GM21825 (cell line): Measurements from ENCODE around the gene MUC5AC.
"Not testable (repeated sequence)": the region's sequence is repeated elsewhere in the genome, so short reads cannot be mapped to it uniquely, and the experiment has no call there.

Experiments
- ATAC-seq: cut with Tn5 transposase; IDR thresholded peaks from one replicate; pipeline ENCODE4 v1.9.1; 2021; ENCODE audit warnings: mild to moderate bottlenecking, moderate library complexity; ENCODE audit not compliant: unreplicated experiment

Gene MUC5AC

GRCh38 chr11:1176224-1177019 lies 18.7 kb downstream of the MUC5AC start:
- ATAC-seq, result no peak

- no peak for ATAC-seq
Measured at GRCh38 chr11:1177020-1177770, 19.4 kb downstream of the MUC5AC start.

DNA sequence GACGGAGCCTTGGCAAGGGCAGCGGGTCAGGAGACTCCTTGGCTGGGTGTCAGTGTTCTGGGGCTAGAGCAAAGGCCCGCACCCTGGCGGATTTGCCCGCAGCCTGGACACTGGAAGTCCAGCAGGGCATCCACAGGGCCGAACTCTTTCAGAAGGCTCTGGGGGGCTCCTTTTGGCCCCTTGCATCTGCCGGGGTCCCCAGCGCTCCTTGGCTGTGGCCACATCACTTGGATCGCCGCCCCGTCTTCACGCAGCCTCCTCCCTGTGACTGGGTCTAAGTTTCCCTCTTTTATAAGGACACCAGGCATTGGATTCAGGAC lies 20.0 kb downstream of the MUC5AC start:
- no peak for ATAC-seq

DNA sequence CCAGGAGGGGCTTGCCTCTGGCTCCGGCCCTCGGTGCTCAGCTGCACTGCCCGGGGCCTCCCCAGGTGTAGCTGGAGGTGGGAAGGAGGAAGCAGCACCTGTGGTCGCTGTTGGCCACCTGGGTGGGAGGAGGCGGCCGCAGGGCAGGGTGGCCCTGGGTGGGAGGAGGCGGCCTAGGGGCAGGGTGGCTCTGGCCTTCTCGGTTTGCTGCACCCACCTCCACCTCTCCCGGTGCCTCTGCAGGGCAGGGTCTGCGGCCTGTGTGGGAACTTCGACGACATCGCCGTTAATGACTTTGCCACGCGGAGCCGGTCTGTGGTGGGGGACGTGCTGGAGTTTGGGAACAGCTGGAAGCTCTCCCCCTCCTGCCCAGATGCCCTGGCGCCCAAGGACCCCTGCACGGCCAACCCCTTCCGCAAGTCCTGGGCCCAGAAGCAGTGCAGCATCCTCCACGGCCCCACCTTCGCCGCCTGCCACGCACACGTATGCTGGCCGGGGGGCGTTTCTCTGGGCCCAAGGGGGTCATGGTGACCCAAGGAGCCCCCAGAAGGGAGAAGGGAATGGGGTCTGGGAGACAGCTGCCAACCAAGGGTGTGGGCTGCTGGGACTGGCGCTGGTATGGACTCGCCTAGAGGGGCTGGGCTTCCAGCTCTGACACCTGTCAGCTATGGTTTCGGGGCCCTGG lies 20.6 kb downstream of the MUC5AC start:
- ATAC-seq, result no peak

GRCh38 chr11:1178906-1179305 lies 21.2 kb downstream of the MUC5AC start:
- no peak for ATAC-seq

GRCh38 chr11:1179641-1180040 lies 21.9 kb downstream of the MUC5AC start:
- no peak for ATAC-seq

GRCh38 chr11:1180171-1180570 lies 22.4 kb downstream of the MUC5AC start:
- no peak for ATAC-seq

DNA sequence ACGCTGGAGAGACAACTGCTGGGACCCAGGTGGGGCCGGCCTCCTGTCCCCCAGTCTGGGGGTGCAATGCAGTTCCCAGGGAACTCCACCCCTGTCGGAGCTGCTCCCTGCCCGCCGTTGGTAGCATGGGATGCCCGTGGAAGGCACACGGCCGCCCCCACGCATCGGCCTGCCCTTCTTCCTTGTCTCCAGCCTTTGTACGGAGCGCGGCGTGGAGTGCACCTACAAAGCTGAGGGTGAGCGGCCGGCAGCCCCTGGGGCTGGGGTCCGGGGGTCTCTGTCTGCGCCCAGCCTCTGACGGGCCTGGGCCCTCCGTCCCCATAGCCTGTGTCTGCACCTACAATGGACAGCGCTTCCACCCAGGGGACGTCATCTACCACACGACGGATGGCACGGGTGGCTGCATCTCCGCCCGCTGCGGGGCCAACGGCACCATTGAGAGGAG lies 23.2 kb downstream of the MUC5AC start:
- no peak for ATAC-seq

DNA sequence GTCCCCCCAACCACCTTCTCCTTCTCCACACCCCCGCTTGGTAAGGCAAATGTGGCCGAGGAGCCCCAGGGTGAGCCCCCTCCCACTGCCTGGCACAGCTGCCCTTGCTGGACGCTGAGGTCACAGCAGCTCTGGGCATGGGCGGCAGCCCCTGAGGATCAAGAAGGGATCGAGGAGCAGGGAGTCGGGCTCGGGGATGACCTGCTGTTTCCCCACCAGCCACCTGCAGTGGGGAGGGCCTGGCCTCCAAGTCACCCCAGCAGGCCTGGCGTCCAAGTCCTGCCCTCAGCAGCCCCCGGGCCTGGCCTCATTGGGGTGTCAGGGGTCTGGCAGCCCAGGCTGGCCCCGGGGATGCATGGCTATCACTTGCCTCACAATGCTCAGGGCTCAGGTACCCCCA lies 23.7 kb downstream of the MUC5AC start:
- no peak for ATAC-seq

- ATAC-seq, result no peak
Measured at GRCh38 chr11:1181853-1182535, 24.2 kb downstream of the MUC5AC start.

DNA sequence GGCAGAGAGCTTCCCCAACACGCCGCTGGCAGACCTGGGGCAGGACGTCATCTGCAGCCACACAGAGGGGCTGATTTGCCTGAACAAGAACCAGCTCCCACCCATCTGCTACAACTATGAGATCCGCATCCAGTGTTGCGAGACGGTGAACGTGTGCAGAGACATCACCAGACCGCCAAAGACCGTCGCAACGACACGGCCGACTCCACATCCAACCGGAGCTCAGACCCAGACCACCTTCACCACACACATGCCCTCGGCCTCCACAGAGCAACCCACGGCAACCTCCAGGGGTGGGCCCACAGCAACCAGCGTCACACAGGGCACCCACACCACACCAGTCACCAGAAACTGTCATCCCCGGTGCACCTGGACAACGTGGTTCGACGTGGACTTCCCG lies 26.4 kb downstream of the MUC5AC start:
- ATAC-seq, result not testable (repeated sequence)

- not testable (repeated sequence) for ATAC-seq
Measured at GRCh38 chr11:1188451-1189130, 30.8 kb downstream of the MUC5AC start.

DNA sequence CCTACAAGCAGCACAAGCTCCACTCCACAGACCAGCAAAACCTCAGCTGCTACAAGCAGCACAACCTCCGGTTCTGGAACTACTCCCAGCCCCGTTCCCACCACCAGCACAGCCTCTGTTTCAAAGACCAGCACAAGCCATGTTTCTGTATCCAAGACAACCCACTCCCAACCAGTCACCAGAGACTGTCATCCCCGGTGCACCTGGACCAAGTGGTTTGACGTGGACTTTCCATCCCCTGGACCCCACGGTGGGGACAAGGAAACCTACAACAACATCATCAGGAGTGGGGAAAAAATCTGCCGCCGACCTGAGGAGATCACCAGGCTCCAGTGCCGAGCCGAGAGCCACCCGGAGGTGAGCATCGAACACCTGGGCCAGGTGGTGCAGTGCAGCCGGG lies 32.1 kb downstream of the MUC5AC start:
- ATAC-seq, result not testable (repeated sequence)

GRCh38 chr11:1191786-1192470 lies 34.2 kb downstream of the MUC5AC start:
- ATAC-seq, result not testable (repeated sequence)

GRCh38 chr11:1192741-1193325 lies 35.1 kb downstream of the MUC5AC start:
- no peak for ATAC-seq

DNA sequence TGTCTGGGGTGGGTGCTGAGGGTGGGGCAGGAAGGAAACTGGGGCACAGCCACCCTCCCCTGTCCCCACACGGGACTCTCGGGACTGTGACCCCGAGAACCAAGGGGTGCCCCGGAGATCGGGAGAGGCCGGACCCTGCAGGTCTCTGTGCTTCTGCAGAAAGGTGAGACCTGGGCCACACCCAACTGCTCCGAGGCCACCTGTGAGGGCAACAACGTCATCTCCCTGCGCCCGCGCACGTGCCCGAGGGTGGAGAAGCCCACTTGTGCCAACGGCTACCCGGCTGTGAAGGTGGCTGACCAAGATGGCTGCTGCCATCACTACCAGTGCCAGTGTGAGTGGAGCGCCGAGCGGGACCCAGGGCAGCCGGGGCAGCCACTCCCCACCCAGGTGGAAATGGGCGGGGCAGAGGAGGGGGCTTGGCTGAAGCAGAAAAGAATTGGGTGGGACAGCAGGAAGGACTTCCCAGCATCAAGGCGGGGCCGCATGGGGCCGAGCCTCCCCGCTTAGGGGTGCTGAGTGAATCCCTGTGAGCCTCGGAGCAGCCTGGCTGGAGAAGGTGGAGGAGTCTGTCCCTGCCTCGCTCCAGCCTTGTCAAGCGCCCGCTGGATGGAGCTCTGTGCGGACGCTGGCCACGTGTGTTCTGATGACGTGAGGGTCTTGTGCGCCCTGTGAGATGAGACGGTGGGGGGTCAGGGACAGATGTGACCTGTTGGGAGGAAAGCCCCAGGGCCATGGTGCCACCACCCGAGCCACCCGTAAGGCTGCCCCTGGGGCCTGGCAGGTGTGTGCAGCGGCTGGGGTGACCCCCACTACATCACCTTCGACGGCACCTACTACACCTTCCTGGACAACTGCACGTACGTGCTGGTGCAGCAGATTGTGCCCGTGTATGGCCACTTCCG lies 35.8 kb downstream of the MUC5AC start:
- no peak for ATAC-seq

DNA sequence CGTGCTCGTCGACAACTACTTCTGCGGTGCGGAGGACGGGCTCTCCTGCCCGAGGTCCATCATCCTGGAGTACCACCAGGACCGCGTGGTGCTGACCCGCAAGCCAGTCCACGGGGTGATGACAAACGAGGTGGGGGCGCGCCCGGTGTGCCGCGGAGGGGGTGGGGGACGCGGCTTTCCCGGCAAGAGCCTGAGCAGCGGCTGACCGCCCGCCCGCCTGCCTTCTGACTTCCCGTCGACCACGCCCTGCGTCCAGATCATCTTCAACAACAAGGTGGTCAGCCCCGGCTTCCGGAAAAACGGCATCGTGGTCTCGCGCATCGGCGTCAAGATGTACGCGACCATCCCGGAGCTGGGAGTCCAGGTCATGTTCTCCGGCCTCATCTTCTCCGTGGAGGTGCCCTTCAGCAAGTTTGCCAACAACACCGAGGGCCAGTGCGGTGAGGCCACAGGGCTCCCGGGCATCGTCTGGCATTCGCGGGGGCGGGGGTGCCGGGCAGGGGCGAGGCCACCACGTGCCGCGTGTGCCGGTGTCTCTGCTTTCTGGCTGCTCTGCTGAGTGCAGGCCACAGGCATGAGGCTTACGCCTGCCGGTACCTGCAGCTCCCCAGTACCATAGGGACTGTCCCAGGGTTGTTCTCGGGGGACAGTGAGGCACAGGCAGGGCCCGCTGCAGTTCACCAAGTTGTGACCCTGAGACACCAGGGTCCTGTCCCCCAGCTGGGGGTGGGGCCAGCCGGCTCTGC lies 36.7 kb downstream of the MUC5AC start:
- ATAC-seq, result no peak
